GM12878 (cell line): ENCODE measurements around the gene CENPA. TPM values are rescaled to one million over a fixed set of nuclear protein-coding genes. Genes with fewer than 3 reads are reported as not detected.
A peak's percentile ranks its signal among the peaks of the same experiment; 100 is the strongest.

ENCODE experiments used
- ATAC-seq: fragments of 200-7000 bp; cut with Tn5 transposase; 3 replicates; pipeline ENCODE4 v1.9.1; 2020; ENCODE audit warnings: mild to moderate bottlenecking, moderate library complexity
- BruUV-seq: library from RNA; stranded (reverse); fragments of 400-500 nt; replicated peaks from 2 replicates; lab custom pipeline; 2021; lab: Mats Ljungman, UMichigan
- CTCF ChIA-PET: fragments of 300-600 bp; sonication (Branson Sonifier 250); formaldehyde crosslinking; extraction: SDS; loops from one replicate; lab custom pipeline; 2021; ENCODE audit warnings: inconsistent platforms; lab: Yijun Ruan, JAX
- POLR2A ChIA-PET: fragments of 350-600 bp; formaldehyde crosslinking; extraction: SDS; loops from one replicate; lab custom pipeline; 2021; ENCODE audit warnings: inconsistent platforms; lab: Charles Lee
- RAD21 ChIA-PET: fragments of 300-600 bp; sonication (Branson Sonifier 250); formaldehyde crosslinking; loops from one replicate; lab custom pipeline; 2023; ENCODE audit warnings: antibody characterized with exemption; ENCODE audit not compliant: unreplicated experiment; lab: Charles Lee
- SMC1A ChIA-PET: fragments of 300-600 bp; sonication (Branson Sonifier 250); formaldehyde crosslinking; loops from one replicate; lab custom pipeline; 2023; ENCODE audit not compliant: unreplicated experiment, uncharacterized antibody; lab: Charles Lee
- DNase-seq: peaks from one replicate; pipeline ENCODE4 v3.0.0-alpha.2; 2011; ENCODE audit warnings: low read depth, low spot score
- FAIRE-seq: peaks from 3 replicates; lab custom pipeline; 2011; peaks lifted over from hg19 to GRCh38; lab: Jason Lieb, UNC
- H2AFZ ChIP-seq: 2 replicates; pipeline ENCODE4 v1.6.0; 2011; ENCODE audit warnings: low read depth, low read length, control low read depth; ENCODE audit not compliant: control insufficient read depth
- H3K27ac ChIP-seq: 2 replicates; pipeline ENCODE4 v1.5.1; 2011; ENCODE audit warnings: control low read depth; ENCODE audit not compliant: control insufficient read depth, insufficient read depth
- H3K27me3 ChIP-seq, 2 experiments: replicated peaks in 1 of 2; 2 replicates each; pipeline versions ENCODE4 v1.6.0 to v1.6.1; 2011; ENCODE audit warnings: low read length in 1 of 2; ENCODE audit not compliant: control insufficient read depth in 2 of 2, insufficient read depth in 2 of 2
- H3K36me3 ChIP-seq, 2 experiments: 2 replicates each; pipeline ENCODE4 v1.5.1; 2011; ENCODE audit warnings: low read length in 1 of 2; ENCODE audit not compliant: control insufficient read depth in 2 of 2, insufficient read depth in 2 of 2
- H3K4me1 ChIP-seq: 2 replicates; pipeline ENCODE4 v1.6.1; 2011; ENCODE audit warnings: mild to moderate bottlenecking, low read length, moderate library complexity, mixed read lengths; ENCODE audit not compliant: control insufficient read depth, insufficient read depth
- H3K4me2 ChIP-seq: 2 replicates; pipeline ENCODE4 v1.6.0; 2011; ENCODE audit warnings: control low read depth; ENCODE audit not compliant: control insufficient read depth, insufficient read depth
- H3K4me3 ChIP-seq: fragments of 200-600 bp; sonication (generic); 2 replicates; pipeline ENCODE4 v1.5.1; 2016
- H3K79me2 ChIP-seq: 2 replicates; pipeline ENCODE4 v1.6.0; 2011; ENCODE audit warnings: low read length; ENCODE audit not compliant: control insufficient read depth, insufficient read depth
- H3K9ac ChIP-seq: 2 replicates; pipeline ENCODE4 v1.8.0; 2011; ENCODE audit warnings: low read length, control low read depth, mixed read lengths; ENCODE audit not compliant: control insufficient read depth, insufficient read depth
- H3K9me3 ChIP-seq: replicated peaks from 3 replicates; pipeline ENCODE4 v1.5.1; 2011; ENCODE audit warnings: mild to moderate bottlenecking, low read length; ENCODE audit not compliant: control insufficient read depth, insufficient read depth
- H4K20me1 ChIP-seq: 2 replicates; pipeline ENCODE4 v1.6.0; 2011; ENCODE audit not compliant: control insufficient read depth, insufficient read depth
- RELB ChIP-seq: fragments of 450-650 bp; IDR thresholded peaks from 2 replicates; pipeline ENCODE4 v1.6.1; 2017; ENCODE audit warnings: low read depth, mild to moderate bottlenecking, moderate library complexity
- WGBS: methylation state at CpG from one replicate; pipeline ENCODE4 v1.1.6; 2016; ENCODE audit warnings: low lambda C conversion rate; ENCODE audit not compliant: insufficient replicate concordance, insufficient coverage; ENCODE audit errors: missing lambda C conversion rate; 5-methylcytosine and 5-hydroxymethylcytosine counted together
- in situ Hi-C: fragments of 300-500 bp; cut with MboI; formaldehyde crosslinking; loops from 9 replicates; pipeline ENCODE4 v1.14.3; 2018; ENCODE audit warnings: mixed read lengths
- intact Hi-C: fragments of 100-400 bp; cut with micrococcal nuclease; formaldehyde crosslinking; loops from one replicate; pipeline ENCODE4 v1.14.2; 2022; ENCODE audit not compliant: unreplicated experiment
- polyA plus RNA-seq, 11 experiments: library from polyadenylated mRNA; depleted of rRNA in 4 of 11; unstranded in 6 of 11; stranded (reverse) in 5 of 11; fragments of >200 nt; fragmentation: Nextera tagmentation in 4 of 11; fragmentation: Illumina TruSeq in 1 of 11; extraction: Ambion mirVana in 4 of 11; extraction: Trizol in 1 of 11; gene quantifications; 1 replicate in 1 of 11; 2 replicates in 10 of 11; pipeline versions ENCODE4 v1.2.1 to v1.2.3, GENCODE V29; 2011 to 2016; ENCODE audit warnings: inconsistent platforms in 2 of 11, missing spikeins in 2 of 11, low read depth in 1 of 11
- total RNA-seq, 4 experiments: library from RNA; depleted of rRNA in 3 of 4; stranded (reverse); fragments of >200 nt in 3 of 4; fragmentation: Illumina TruSeq in 1 of 4; extraction: Trizol in 1 of 4; gene quantifications; 2 replicates each; pipeline versions ENCODE4 v1.2.1 to v1.2.3, GENCODE V29; 2013 to 2021
- TF ChIP-seq, protein P1 (sequence below): fragments of 450-650 bp; IDR thresholded peaks from 2 replicates; pipeline ENCODE4 v1.6.1; 2018; ENCODE audit warnings: mild to moderate bottlenecking, low read depth, moderate library complexity; ENCODE audit not compliant: partially characterized antibody
- TF ChIP-seq, protein P2 (sequence below): fragments of 450-650 bp; IDR thresholded peaks from 2 replicates; pipeline ENCODE4 v1.6.1; 2016; ENCODE audit warnings: mild to moderate bottlenecking
- TF ChIP-seq, protein P3 (sequence below): fragments of 150-350 bp; IDR thresholded peaks from 2 replicates; pipeline ENCODE4 v1.6.1; 2016; ENCODE audit warnings: low read depth, low read length

CENPA gene
- total and polyA plus RNA-seq, 10 of the 15 experiments (the other 5 are each of a cell fraction or from before 2014, with no cell fraction given), result 8.1 to 66.6 (median 36.7) TPM

DNA sequence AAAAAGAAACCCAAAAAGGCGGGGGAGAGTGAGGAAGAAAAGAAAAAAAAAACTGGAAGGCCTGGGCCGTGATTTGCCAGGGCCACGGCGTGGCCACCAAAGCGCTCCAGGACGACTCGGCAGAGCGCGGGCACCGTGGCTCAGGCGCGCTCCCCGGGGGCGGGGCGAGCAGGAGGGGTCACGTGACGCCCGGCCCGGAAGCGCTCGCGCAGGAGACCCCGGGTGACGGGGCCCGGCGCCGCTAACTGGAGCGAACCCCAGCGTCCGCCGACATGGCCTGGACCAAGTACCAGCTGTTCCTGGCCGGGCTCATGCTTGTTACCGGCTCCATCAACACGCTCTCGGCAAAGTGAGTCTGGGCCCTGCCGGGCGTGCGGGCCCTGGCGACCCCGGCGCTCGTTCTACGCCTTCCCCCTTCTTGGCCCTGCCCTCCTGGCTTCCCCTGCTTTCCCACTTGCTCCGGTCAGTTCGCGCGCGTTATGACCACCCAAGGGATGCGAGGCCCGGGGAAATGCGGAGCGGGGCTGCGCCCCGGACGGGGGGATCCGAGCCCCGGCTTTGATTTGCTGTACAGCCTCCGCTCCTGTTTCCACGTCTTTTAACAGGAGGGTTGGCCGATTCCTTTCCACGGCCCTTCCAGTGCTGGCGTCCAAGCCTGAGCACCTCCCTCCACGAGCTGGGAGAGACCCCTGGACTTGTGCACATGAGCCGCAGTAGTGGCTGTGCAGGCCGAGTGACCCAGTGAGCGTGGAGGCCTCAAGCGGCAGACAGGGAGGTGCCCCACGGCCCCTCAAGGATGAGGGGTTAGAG is 21.6 kb upstream of the CENPA start, which contains the start of gene SLC35F6 (continued):
- TF ChIP-seq RELB, result no peak
- TF ChIP-seq, protein P1, sequence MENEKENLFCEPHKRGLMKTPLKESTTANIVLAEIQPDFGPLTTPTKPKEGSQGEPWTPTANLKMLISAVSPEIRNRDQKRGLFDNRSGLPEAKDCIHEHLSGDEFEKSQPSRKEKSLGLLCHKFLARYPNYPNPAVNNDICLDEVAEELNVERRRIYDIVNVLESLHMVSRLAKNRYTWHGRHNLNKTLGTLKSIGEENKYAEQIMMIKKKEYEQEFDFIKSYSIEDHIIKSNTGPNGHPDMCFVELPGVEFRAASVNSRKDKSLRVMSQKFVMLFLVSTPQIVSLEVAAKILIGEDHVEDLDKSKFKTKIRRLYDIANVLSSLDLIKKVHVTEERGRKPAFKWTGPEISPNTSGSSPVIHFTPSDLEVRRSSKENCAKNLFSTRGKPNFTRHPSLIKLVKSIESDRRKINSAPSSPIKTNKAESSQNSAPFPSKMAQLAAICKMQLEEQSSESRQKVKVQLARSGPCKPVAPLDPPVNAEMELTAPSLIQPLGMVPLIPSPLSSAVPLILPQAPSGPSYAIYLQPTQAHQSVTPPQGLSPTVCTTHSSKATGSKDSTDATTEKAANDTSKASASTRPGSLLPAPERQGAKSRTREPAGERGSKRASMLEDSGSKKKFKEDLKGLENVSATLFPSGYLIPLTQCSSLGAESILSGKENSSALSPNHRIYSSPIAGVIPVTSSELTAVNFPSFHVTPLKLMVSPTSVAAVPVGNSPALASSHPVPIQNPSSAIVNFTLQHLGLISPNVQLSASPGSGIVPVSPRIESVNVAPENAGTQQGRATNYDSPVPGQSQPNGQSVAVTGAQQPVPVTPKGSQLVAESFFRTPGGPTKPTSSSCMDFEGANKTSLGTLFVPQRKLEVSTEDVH, result no peak
- TF ChIP-seq, all 136 proteins: peak for 40

- ATAC-seq, result peak; percentile 2; the same call in 2 of the 3 replicates
- Histone ChIP-seq H3K9me3 (no peaks in the 10 kb centered on the region), H2AFZ (no peak overlapping the region), H4K20me1 (no peaks in the 10 kb centered on the region), H3K27ac (peak overlapping the region; percentile 85), H3K36me3 (no peaks in the 10 kb centered on the region; a peak in 2 of 4 replicates), H3K4me3 (peak overlapping the region; percentile 89), H3K9ac (peak overlapping the region; percentile 76), H3K27me3 (no peaks in the 10 kb centered on the region), H3K4me1 (peaks cover 14% of the 10 kb centered on the region; the same call in 1 of the 2 replicates), H3K79me2 (peaks cover 41% of the 10 kb centered on the region), H3K4me2 (peak overlapping the region; percentile 79)
- RAD21 ChIA-PET, result no interaction called here
- DNase-seq, result no peak
- SMC1A ChIA-PET, result interaction anchor here (3.0 kb wide), 1 partner anchor 8 kb away, joined by 7 read pairs; no protein-coding TSS in a partner anchor
- no peak for FAIRE-seq
- in situ Hi-C loops, result no loop called here
- TF ChIP-seq, protein P2, sequence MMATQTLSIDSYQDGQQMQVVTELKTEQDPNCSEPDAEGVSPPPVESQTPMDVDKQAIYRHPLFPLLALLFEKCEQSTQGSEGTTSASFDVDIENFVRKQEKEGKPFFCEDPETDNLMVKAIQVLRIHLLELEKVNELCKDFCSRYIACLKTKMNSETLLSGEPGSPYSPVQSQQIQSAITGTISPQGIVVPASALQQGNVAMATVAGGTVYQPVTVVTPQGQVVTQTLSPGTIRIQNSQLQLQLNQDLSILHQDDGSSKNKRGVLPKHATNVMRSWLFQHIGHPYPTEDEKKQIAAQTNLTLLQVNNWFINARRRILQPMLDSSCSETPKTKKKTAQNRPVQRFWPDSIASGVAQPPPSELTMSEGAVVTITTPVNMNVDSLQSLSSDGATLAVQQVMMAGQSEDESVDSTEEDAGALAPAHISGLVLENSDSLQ, result peak; percentile 55; the same call in 1 of the 2 replicates
- TF ChIP-seq, protein P3, sequence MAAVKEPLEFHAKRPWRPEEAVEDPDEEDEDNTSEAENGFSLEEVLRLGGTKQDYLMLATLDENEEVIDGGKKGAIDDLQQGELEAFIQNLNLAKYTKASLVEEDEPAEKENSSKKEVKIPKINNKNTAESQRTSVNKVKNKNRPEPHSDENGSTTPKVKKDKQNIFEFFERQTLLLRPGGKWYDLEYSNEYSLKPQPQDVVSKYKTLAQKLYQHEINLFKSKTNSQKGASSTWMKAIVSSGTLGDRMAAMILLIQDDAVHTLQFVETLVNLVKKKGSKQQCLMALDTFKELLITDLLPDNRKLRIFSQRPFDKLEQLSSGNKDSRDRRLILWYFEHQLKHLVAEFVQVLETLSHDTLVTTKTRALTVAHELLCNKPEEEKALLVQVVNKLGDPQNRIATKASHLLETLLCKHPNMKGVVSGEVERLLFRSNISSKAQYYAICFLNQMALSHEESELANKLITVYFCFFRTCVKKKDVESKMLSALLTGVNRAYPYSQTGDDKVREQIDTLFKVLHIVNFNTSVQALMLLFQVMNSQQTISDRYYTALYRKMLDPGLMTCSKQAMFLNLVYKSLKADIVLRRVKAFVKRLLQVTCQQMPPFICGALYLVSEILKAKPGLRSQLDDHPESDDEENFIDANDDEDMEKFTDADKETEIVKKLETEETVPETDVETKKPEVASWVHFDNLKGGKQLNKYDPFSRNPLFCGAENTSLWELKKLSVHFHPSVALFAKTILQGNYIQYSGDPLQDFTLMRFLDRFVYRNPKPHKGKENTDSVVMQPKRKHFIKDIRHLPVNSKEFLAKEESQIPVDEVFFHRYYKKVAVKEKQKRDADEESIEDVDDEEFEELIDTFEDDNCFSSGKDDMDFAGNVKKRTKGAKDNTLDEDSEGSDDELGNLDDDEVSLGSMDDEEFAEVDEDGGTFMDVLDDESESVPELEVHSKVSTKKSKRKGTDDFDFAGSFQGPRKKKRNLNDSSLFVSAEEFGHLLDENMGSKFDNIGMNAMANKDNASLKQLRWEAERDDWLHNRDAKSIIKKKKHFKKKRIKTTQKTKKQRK, result no peak
- 3% methylated on average over 3 of the region's 3 CpGs for WGBS
- BruUV-seq, result no TSS peak
- intact Hi-C loops, result loop anchor here (1.0 kb wide), 1 partner anchor 20 kb away; no protein-coding TSS in a partner anchor
- CTCF ChIA-PET, result interaction anchor here (0.6 kb wide), 1 partner anchor 162 kb away, joined by 3 read pairs; no protein-coding TSS in a partner anchor
- POLR2A ChIA-PET, result no interaction called here
Measured at GRCh38 chr2:26764906-26765305, 20.9 kb upstream of the CENPA start.
